Gastroesophageal sphincter (tissue), 3 donors: Measurements from ENCODE around the gene PLCG1.

Experiments used
- CTCF ChIP-seq, 4 experiments: fragments of 200-600 bp in 2 of 4; fragments of 450-650 bp in 2 of 4; sonication (generic) in 1 of 4; IDR thresholded peaks; one replicate each; pipeline ENCODE4 v1.5.1; 2017 to 2019; ENCODE audit warnings: antibody characterized with exemption in 4 of 4, mild to moderate bottlenecking in 2 of 4, moderate library complexity in 2 of 4
- EP300 ChIP-seq: sonication (generic); formaldehyde crosslinking; IDR thresholded peaks from one replicate; pipeline ENCODE4 v1.6.1; 2017; ENCODE audit warnings: antibody characterized with exemption, mild to moderate bottlenecking
- POLR2A ChIP-seq, 2 donors: fragments of 450-650 bp; IDR thresholded peaks; one replicate each; pipeline ENCODE4 v1.6.1; 2017; ENCODE audit warnings: antibody characterized with exemption in 2 of 2, mild to moderate bottlenecking in 2 of 2, moderate library complexity in 1 of 2
- POLR2AphosphoS5 ChIP-seq: sonication (generic); formaldehyde crosslinking; IDR thresholded peaks from one replicate; pipeline ENCODE4 v1.6.1; 2017; ENCODE audit warnings: antibody characterized with exemption

GRCh38 chr20:41110930-41111577 is 26.3 kb upstream of the PLCG1 start:
- TF ChIP-seq CTCF (IDR thresholded peaks at IDR 0.05): no peak
- no peak for TF ChIP-seq POLR2A (IDR thresholded peaks at IDR 0.05)
- TF ChIP-seq POLR2AphosphoS5: no peak
- no peak for TF ChIP-seq EP300
